HG03439 (cell line): ENCODE results near the gene PPCS.

Experiments
- ATAC-seq: cut with Tn5 transposase; IDR thresholded peaks from one replicate; pipeline ENCODE4 v1.9.1; 2021; ENCODE audit warnings: mild to moderate bottlenecking, moderate library complexity; ENCODE audit not compliant: unreplicated experiment

Gene PPCS

GRCh38 chr1:42456010-42456753 is at the start of gene PPCS, which contains the start of gene ZMYND12:
TSS of gene PPCS (plus strand) at chr1:42456543. CDS start at chr1:42456566, 23 bp downstream.
TSS of gene ZMYND12 (minus strand) at chr1:42456022. CDS start at chr1:42455997, 25 bp downstream.
- ATAC-seq = peak; percentile 88

DNA sequence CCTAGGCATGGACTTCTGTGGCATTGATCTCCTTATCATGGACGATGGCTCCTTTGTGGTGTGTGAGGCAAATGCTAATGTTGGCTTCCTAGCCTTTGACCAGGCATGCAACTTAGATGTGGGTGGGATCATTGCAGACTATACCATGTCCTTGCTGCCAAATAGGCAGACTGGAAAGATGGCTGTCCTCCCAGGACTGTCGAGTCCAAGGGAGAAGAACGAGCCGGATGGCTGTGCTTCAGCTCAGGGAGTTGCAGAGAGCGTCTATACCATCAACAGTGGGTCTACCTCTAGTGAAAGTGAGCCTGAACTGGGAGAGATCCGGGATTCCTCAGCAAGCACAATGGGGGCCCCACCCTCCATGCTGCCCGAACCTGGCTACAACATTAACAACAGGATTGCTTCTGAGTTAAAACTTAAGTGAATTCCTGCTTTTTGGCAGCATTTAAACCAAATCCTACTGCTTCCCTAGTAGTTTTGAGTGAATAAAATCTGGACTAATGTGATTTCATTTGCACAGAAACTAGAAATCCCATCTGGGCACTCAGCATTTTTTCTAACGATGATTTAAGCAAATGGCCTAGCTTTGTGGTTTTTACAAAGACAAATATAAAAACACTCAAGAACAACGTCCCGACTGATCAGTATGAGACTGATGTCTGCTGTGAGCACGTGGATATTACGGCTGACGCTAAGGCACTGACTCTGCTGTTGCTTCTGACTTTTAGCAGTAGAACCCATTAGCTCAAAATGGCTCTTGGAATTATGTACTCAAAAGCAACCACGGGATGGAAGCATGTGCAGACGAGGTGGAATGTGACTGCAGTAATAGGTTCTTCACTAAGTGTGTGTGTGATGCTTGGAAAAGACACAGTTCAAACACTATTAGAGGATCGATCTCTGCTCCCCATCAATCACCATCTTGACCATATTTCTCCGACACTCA is 41.5 kb upstream of the PPCS start:
- ATAC-seq = no peak

DNA sequence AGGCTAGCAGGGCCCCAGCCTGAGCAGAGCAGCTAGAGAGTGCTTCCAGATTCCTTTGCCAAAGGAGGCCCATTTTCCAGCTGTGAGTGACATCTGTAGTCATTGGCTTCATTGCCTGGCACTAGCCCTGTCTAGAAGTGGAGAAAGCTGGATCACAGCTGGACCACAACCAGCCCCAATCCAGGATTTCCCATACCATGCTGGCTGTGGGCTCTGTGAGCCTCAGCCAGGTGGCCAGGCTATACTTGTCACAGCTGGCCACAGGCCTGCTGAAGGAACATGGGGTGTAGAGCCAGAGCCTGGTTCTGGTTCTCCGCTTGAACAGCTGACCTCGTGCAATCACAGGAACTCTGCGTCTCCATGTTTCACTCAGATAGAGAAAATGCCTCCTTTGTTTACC is 39.2 kb upstream of the PPCS start:
- no peak for ATAC-seq

DNA sequence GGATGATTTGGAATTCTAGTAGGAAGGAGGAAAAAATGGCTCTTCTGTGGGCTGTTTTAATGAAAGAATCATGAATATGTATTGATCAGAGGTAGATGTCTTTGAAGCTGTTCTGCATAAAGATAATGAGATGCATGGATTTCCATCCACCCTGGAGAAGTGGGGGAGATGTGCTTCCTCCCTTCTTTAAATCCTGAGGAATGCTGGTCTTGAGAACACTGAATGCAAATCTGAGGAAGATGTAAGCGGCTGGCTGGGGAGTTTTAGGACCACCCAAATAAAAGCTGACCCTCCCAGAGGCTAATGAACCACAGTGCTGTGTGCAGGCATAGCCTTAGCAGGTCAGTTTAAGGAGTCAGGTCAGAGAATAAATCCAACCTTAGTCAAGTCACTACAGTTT is 37.8 kb upstream of the PPCS start:
- ATAC-seq = no peak

DNA sequence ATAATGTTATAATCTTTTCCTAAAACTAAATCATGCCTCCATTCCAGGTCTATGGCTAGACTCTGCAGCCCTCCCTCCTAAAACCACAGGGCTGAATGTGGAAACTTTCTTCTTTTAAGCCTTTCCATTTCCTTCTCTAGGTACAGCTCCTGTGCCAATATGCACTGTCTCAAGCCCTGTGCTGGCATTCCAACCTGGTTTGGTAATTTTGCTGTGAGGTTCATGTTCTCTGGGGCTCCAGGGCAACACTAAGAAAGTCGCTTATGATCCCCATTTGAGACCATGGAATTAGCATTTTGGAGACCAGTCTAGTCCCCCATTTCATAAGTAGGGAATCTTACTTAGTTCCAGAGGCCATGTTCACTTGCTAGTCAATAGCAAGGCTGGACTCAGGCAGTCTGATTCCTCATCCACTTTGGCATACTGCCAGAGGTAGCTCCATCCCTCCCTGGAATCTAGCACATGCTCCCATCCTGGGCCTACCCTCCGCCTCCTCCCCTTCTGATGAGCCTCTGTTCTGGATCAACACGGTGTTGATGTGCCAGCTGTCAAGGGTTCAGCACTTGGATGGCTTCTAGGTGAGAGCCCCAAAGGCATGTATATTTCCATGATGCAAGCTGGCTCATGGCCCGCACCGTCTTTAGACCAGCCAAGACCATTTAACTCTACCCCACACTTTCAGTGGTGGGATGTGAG is 37.1 kb upstream of the PPCS start:
- ATAC-seq = no peak

- ATAC-seq = no peak
These were observed 36.2 kb upstream of the PPCS start for GRCh38 chr1:42420121-42420520.

GRCh38 chr1:42420911-42421585 is 35.3 kb upstream of the PPCS start:
- ATAC-seq = no peak

DNA sequence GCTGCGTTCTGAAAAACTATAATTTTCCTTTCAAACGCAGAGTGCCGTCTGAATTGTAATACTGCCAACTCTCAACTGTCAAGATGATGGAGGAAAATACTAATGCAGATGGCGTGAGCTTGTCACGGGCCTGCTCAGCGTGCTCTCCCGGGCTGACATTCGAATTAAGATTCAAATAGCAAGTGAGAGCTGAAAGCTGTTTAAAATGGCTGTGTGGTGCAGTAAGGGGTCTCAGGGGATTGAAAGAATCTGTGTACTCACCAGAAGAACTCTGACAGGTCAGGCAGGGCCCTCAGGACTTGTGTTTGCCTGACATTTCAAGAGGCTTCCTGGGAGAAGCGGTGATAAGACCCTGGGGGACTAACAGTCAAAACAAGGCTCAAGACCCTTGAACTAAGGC is 33.6 kb upstream of the PPCS start:
- no peak for ATAC-seq

- no peak for ATAC-seq
These were observed 32.7 kb upstream of the PPCS start for GRCh38 chr1:42423681-42424080.

- ATAC-seq = no peak
These were observed 32.1 kb upstream of the PPCS start for GRCh38 chr1:42424201-42424600.

DNA sequence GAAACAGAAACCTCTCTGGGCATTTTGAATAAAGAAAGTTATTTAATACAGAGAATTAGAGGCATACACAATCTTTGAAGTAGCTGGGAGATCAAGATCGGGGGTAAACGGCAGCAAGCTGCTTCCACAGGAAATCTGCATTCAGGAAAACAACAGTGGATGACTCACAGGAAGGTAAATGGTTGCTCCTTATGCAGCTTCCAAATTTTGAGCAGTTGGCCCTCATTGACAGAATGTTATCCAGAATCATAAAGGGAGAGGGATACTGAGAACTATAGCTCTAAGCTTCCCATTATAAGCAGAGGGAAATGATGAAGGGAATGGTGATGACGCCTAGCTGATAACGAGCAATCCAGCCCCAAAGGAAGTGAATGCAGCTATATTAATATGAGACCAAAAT is 29.1 kb upstream of the PPCS start:
- no peak for ATAC-seq

DNA sequence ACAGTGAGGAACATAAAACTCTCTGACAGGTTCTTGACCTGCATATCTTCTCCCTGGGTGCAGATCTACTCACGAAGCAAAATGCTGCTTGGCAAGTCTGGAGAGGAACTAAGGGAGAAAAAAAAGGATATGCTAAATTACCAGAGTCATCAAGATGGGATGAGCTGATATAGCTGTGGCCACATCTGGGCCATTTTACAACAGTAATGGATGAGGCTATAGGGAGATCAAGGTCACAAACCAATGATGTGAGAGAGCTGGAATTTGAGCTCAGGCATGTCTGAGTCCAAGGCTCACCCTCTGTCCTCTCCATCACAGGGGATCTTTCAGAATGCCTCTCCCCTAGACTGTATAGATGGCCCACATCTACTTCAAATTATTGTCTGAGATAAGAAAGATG is 26.7 kb upstream of the PPCS start:
- no peak for ATAC-seq

- no peak for ATAC-seq
These were observed 25.8 kb upstream of the PPCS start for GRCh38 chr1:42430286-42431135.

DNA sequence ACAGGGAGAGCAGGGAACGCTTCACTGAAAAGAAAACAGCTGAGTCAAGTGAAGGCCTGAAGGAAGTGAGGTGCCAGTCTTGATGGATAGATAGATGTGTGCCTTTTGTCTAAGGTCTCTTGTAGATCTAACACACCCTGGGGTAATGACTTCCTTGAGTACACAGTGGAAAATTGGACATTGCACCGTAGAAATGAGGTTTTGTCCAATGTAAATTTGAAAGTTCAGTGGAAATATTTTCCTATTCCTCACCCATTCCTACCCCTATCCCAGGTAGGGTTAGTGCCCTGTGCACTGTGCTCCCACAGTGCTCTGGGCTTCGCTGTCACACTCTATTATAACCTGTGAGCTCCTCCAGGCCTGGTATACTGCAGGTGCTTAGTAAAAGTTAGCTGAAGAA is 24.8 kb upstream of the PPCS start:
- no peak for ATAC-seq

DNA sequence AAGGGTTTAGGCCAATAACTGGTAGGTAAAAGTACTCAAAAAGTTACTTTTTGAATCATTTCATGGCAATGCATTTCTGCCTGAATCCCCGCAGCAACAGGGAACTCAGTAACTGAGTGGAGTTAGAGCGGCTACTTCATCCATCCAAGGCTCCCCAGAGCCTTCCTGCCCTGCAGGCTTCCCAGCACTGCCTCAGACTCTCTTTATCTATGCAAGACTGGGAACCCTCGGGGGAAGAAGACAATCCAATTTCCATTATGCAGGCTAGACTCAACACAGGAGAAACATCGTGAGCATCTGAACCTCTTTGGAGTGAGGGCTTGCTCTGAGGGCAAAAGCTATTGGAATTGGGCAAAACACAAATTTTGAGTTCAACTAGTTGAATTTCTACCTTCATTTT is 23.6 kb upstream of the PPCS start:
- no peak for ATAC-seq

DNA sequence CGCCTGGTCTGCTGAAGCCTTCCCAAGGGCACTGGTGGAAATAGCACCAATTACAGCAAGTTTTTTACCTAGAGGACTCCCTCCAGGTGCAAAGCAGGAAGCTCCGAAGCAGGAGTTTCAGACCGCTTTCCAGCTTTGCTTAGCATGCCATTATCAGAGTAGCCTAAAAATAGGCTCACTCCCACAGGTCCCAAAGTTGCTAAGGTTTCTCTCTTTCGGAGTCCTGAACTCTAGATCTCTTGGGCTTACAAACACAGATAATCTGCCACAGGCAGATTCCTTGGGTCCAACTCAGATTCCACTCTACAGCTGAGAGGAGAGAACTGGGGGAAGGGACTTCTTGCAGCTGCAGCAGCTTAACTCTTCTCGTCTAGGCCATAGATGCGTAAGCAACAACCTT is 23.0 kb upstream of the PPCS start:
- ATAC-seq = no peak

DNA sequence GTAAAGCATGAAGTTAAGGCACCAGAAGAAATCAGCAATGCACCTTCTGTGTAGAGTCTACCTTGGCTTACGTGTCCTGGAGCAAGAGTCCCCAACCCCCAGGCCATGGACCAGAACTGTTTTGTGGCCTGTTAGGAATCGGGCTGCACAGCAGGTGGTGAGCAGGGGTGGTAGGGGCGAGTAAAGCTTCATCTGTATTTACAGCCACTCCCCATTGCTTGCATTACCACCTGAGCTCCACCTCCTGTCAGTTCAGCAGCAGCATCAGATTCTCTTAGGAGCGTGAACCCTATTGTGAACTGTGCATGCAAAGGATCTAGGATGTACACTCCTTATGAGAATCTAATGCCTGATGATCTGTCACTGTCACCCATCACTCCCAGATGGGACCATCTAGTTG is 22.0 kb upstream of the PPCS start:
- ATAC-seq = no peak

DNA sequence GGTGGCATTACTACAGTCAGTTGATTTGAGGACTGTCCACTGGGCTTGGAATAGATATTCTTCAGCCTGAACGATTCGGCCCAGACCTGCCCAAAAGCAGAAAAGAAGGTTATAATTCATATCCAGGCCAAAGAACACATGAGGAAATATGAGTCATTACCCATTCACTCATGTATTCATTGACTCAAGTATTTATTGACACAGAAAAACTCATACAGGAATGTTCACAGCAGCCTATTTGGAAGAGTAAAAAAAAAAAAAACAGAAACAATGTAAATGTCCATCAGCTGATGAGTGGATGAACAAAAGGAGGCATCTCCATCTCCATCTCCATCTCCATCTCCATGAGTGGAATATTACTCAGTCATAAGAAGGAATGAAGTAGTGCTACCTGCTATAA is 16.4 kb upstream of the PPCS start:
- ATAC-seq = no peak

- ATAC-seq = no peak
These were observed 13.7 kb upstream of the PPCS start for GRCh38 chr1:42442662-42443061.

DNA sequence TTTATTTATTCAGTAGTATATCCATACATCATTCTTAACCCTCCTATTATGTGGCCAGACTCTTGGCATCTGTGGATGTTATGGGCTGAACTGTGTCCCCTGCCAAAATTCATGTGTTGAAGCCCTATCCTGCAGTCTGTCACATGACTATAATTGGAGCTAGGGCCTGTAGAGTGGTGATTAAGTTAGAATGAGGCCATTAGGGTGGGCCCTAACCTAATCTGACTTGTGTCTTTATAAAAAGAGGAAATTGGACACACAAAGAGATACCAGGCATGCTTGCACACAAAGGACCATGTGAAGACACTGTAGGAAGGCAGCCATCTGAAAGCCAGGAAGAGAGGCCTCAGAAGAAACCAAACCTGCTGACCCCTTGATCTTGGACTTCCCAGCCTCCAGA is 7.1 kb upstream of the PPCS start:
- no peak for ATAC-seq
